Activated CD4-positive, alpha-beta T cell treated with anti-CD3 and anti-CD28 coated beads, Interleukin-2, amount 50 U/mL, for 16 hours (primary cell): ENCODE data around the gene SEMA6C.
A peak's percentile ranks its signal among the peaks of the same experiment; 100 is the strongest.
"Not testable (repeated sequence)": the region's sequence is repeated elsewhere in the genome, so short reads cannot be mapped to it uniquely, and the experiment has no call there.

Source experiments
- DNase-seq: peaks from one replicate; pipeline ENCODE4 v3.0.0-alpha.2; 2020

SEMA6C gene, protein sequence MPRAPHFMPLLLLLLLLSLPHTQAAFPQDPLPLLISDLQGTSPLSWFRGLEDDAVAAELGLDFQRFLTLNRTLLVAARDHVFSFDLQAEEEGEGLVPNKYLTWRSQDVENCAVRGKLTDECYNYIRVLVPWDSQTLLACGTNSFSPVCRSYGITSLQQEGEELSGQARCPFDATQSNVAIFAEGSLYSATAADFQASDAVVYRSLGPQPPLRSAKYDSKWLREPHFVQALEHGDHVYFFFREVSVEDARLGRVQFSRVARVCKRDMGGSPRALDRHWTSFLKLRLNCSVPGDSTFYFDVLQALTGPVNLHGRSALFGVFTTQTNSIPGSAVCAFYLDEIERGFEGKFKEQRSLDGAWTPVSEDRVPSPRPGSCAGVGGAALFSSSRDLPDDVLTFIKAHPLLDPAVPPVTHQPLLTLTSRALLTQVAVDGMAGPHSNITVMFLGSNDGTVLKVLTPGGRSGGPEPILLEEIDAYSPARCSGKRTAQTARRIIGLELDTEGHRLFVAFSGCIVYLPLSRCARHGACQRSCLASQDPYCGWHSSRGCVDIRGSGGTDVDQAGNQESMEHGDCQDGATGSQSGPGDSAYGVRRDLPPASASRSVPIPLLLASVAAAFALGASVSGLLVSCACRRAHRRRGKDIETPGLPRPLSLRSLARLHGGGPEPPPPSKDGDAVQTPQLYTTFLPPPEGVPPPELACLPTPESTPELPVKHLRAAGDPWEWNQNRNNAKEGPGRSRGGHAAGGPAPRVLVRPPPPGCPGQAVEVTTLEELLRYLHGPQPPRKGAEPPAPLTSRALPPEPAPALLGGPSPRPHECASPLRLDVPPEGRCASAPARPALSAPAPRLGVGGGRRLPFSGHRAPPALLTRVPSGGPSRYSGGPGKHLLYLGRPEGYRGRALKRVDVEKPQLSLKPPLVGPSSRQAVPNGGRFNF

DNA sequence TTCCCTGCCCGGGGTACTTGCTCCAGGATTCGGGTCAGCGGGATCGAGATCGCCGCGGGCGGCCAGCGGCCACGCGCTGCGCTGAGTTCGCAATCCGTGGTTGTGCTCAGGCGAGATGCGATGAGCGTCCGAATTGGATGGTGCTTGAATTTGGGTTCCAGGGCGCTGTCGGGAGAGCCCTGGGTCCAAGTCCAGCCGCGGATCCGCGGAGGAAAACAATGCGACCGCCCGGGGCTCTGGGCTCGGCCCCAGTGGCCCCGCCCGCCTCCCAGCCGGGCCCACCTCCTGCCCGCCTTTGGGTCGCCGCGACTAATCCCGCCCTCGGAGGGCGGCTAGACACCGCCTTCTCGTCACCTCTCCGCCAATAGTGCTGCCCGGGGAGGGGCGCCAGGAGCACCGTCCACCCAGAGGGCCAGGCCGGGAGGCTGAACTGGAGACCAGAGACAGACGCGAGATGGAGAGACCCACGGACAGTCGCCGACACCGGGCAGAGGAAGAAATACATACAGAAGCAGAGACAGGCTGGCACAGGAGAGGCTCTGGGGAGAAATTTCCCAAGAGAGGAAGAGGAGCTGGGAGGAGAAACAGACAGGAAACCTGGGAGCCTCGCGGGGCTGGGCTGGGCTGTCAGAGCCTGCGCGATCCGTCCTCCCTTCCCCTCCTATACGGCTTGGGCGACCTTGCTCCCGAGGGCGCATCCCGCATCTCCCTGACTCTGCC lies at the start of gene SEMA6C:
SEMA6C (minus strand) TSS at position 220 of the 720 bp plus-strand sequence. CDS start 4,010 bp downstream, outside the sequence.
- DNase-seq: peak; percentile 91

DNA sequence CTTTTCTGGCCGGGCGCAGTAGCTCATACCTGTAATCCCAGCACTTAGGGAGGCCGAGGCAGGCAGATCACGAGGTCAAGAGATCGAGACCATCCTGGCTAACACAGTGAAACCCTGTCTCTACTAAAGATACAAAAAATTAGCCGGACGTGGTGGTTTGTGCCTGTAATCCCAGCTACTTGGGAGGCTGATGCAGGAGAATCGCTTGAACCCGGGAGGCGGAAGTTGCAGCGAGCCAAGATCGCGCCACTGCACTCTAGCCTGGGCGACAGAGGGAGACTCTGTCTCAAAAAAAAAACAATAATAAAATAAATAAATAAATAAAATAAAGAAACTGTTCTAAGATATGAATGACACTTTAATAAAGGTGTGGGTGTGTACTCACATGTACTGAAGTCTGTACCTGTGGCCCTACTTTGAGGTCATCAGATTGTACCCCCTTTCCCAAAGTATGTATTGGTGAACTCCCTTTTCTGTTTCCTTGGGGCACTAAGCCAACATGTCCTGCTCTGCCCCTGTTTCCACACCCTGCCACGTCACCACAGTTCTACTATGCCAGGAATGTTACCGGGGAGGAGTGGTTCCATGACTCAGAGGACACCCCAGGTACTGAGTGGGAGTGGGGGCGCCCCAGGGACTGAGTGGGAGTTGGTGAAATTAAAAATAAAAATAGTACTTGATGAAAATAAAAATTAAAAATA lies 48.6 kb upstream of the SEMA6C start:
- DNase-seq: not testable (repeated sequence)

DNA sequence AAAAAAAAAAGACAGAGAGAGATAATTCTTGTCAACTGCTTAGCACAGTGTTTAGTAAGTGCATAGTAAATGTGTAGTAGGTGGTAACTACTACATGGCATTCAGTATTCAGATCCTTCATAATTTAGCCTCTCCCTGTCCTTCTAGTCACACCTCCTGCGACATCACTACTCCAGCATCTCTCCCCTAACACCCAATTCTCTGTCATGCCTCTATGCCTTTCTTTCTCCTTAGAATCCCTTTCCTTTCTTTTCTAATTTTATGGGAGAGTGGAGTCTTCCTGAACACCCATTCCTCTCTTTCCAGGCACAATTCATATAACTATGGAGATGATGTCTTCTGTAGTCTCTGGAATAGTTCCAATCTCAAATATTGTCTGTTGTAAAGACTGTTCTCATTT lies 47.4 kb upstream of the SEMA6C start:
- DNase-seq: no peak

DNA sequence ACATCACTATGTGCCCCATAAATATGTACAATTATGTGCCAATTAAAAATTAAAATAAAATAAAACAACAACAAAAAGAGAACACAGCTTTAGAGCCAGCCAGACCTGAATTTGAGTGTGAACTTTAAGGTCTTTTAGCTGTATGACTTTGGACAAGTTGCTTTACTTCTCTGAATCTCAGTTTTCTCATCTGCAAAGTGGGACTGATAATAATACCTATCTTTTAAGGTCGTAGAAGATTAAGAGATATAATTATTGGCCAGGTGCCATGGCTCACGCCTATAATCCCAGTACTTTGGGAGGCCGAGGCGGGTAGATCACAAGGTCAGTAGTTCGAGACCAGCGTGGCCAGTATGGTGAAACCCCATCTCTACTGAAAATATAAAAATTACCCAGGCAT lies 46.9 kb upstream of the SEMA6C start:
- DNase-seq: no peak

DNA sequence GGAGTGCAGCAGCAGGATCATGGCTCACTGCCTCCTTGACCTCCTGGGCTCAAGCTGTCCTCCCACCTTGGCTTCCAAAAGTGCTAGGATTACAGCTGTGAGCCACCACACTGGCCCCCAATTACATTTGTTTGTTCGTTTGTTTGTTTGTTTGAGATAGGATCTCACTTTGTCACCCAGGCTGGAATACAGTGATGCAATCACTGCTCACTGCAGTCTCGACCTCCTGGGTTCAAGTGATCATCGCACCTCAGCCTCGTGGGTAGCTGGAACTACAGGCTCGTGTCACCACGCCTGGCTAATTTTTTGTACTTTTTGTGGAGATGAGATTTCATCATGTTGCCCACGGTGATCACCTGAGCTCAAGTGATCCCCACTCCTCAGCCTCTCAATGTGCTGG lies 45.6 kb upstream of the SEMA6C start:
- DNase-seq: no peak

DNA sequence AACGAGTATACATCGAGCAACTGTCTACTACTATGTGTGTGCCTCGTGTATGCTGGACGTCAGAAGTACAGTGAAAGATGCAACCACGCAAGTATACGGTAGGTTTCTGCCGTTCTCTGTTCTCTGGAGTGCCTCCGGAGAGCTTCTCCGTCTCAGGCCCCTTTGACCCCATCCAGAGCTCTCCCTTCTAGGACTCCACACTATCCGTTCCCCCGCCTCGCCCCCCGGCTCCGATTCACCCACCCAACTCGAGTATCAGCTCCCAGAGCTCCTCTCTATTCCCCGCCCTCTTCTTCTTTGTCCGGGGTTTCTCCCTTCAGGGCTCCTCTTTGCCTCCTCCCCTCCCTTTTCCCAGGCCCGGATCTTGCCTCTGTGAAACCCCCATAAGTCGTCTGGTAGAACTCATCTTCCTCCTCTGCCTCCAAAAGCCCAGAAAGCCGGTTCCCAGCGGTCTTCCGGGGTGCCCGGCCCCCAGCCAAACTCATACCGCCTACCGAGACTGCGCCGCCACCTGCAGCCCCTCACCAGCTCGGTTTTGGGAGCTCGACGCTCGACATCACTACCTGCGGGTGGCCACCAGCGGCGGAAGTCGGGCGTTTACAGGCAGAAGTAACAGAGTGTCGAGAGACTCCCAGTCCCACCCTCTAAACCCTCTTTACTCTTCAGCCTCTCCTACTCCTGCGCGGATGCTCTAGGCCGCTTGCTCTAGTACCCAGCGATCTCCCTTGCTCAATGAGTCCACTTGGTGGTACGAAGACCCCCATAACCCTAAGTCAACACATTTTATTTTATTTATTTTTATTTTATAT lies 43.4 kb upstream of the SEMA6C start, which contains the start of gene VPS72:
VPS72 (minus strand) TSS at position 561 of the 809 bp plus-strand sequence; CDS start at position 485, 76 bp downstream.
- peak; percentile 92 for DNase-seq

DNA sequence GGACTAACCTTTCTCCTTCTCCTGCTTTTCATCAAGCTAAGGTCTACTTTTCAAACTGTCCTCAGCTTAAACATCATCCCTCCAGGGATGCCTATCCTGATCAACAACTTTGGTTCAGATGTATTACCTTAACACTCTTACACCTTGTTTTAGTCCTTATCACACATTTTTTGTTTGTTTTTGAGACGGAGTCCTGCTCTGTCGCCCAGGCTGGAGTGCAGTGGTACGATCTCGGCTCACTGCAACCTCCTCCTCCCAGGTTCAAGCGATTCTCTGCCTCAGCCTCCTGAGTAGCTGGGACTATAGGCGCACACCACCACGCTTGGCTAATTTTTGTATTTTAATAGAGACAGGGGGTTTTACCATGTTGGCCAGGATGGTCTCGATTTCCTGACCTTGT lies 42.2 kb upstream of the SEMA6C start:
- not testable (repeated sequence) for DNase-seq

DNA sequence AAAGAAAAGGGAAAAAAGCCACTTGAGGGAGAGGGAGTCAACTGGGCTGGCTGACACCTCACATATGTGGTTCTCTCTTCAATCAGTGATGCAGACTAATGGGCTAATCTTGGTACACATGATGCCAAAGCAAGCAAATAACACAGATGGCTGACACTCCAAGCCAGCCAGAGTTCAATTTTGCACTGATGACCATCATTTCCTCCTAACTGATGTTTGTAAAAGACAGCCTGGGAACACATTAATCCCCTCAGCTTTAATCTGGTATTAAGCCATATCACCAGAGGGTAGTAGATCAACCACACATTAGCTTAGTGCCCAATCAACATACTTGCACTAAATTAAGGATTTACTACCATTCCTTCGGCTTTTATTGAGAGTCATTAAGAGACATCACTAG lies 40.8 kb upstream of the SEMA6C start:
- DNase-seq: no peak

DNA sequence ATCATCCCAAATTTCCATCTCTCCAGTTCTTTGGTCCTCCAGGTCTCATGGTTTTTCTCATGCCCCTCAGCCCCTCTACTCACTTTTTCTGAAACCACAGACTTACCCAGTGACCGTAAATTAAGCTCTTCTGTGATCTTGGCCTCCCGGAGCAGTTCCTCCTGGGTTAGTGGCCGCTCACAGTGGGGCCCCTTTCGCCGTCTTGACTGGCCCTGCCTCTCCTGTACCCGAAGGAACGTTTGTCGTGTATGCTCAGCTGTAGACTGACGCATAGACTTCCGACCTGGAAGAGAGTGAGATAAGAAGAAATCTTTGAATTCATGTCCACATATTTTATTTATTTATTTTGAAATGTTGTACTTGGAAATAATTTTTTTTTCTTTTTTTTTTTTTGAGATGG lies 37.8 kb upstream of the SEMA6C start:
- DNase-seq: no peak

DNA sequence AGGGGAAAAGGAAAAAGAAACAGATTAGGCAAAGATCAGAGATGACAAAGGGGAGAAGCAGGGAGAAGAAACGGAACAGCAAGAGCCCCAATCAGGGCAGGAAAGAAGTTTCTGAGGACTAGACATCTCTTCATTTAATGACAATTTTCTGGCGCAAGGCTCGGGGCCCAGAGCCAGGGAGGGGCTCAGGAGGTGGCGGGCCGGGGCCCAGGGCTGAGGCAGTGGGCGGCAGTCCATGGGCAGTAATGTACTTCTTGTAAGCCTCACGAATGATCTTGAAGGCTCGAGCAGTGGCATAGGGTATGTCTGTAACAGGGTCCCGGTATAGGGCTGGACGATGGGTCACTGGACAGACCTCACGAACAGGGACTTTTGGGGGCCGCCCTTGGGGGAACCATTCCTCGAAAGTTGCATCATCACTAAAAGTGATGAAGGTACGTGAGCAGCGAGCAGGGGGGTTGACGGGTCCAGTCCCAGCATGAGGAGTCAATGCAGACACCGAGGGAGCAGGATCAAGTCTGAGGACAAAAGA lies 30.1 kb upstream of the SEMA6C start:
- DNase-seq: no peak

DNA sequence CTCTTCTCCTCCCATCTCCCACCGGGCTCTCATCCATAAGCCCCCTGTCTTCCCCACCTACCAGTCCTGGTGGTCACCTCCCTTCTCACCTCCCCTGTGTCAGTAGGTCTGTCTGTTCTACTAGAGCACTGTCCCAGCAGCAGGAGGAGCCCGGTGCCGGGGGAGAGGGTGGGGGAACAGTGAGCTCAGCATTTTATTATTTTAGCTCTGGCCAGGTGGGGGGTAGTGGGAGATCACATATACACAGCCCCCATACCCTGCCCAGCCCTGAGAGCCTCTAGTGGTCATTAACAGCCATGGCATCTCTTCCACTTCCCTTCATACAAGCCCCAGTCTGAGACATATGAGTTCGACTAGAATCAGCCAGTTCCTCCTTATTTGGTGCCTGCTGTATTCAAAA lies 29.4 kb upstream of the SEMA6C start, which contains the start of gene TMOD4:
TMOD4 (minus strand) TSS at position 119 of the 400 bp plus-strand sequence. CDS start 1,106 bp downstream, outside the sequence.
- DNase-seq: no peak

DNA sequence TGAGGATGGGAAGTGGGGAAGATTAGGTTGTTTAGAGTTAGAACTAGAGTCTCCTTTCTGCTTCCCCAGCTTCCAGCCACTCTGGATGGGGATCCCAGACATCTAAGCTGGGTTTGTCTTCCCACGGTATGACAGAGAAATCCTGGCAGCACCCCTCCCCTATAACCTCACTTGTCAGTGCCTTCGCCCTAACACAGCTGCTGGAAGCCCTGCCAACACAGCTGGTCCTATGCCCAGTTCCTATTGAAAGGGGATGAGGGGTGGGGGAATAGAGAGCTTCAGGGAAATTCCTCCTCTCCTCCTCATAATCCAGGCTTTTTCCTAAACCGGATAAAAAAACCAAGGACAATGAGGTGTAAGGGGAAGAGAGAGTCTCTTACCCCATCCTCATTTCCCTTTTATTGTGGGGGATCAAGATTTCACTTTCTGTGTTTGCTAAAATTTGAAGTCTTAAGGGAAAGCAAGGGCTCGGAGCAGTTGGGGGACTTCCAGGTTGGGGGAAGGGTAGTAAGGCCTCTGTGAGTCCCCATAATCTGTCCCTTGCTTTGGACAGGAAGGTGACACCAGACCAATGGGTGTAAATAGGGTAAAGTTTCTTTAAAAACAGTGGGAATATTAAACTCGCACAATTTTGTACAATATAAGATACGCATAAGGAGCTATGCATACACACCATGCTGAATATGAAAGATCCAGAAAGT lies 28.8 kb upstream of the SEMA6C start:
- DNase-seq: no peak

DNA sequence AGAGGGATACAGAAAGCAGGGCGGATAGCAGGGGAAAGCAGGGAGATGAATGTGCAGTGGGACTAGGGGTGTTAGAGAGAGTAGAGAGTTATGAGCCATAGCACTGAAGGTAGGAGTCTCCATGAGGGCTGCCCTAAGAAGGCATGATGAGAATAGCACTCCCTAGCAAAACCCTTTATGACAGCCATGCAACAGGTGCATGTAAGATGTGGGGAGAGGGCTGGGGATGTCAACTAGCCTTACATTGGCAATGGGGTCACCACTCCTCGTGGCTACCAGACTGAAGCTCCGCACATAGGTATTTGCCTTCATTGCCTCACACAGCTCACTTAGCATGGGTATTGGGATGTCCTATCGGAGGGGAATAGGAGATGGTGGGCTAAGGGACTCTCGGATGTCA lies 24.8 kb upstream of the SEMA6C start:
- no peak for DNase-seq

DNA sequence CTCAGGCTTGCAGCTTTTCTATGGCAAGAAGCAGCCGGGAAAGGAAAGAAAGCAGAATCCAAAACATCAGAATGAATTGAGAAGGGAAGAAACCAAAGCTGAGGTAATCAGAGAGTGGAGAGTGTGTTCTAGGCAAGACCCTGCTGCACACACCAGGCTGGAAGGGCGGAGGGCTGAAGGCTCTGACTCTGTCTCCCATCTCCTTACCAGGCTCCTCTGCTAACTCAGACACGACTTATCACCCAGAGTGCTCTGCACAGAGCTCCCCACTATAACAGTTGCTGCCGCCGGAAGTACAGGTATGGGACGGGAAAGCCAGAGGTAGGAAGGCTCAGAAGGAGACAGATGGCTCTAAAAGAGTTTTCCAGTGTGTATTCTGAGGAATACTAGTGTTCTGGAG lies 20.7 kb upstream of the SEMA6C start:
- no peak for DNase-seq

DNA sequence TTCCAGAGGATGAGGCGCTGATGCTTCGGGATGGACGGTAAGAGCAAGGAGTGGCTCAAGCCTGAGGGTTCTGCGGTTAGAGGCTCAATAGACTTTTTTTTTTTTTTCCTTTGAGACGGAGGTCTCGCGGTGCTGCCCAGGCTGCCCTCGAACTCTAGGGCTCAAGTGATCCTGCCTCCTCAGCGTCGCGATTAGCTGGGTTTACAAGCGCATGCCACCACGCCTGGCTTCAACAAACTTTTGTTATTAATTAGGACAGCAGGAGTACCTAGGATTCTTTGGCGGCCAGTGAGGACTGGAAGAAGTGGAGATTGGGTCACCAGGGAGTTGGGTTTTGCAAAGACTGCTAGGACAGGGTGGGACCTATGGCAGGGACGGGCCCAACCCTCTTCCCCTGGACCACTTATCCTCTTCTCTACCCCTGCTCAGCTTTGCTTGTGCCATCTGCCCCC lies 20.1 kb upstream of the SEMA6C start:
- DNase-seq: no peak

DNA sequence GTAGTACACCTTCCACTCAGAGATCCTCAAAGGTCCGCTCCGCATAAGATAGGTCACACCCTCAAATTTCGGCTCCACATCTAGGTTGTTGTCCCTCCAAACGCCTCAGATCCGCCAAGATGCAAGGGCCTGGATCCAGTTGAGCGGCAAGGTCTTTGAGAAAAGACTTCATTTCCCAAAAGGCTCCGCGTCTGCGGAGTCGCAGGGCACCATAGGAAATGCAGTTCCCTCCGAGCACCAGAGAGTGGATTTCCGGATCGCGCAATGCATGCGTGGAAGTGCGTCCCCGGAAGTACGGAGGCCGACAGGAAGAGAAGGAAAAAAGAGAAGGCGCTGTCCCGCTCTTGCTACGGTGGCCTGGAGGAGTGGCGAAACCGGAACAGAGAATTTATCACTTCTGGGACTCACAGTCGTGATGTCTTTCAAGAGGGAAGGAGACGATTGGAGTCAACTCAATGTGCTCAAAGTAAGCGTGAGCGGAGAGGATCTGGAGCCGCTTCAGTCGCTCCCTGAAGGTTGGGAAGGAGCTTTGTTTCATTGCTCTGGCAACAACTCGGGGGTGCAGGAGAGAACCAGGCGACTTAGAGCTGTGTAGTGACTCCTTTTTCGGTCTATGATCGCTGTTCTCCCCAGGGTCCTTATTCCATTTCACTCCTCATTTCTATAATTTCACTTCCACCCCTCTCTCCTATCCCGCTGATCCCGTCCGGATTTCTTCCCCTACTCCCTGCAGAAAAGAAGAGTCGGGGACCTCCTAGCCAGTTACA lies 19.5 kb upstream of the SEMA6C start, which contains the start of the genes LYSMD1 and SCNM1:
LYSMD1 (minus strand) TSS at position 165 of the 767 bp plus-strand sequence. CDS start 644 bp downstream, outside the sequence.
SCNM1 (plus strand) TSS at position 407 of the 767 bp plus-strand sequence; CDS start at position 416, 9 bp downstream.
- peak; percentile 98 for DNase-seq

DNA sequence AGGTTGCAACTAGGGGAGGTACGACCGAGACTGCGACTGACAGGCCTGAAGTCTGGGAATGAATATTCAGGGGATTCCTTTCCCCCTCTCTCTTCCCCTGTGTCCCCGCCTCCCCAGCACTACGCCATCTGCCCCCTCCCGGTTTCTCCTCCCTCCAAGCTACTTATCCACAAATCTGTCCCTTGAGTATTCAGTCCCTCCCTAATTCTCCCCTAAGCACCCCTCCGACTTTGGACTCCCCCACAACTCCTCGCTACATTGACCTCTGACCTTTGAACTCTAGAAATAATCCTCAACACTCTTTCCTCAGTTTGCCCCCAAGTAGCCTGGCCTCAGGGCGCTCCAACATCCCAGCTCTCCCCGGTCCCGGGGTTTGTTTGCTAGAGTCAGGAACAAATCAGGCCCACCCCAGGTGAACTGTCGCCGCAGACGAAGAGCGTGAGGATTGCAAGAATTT lies 18.9 kb upstream of the SEMA6C start:
- no peak for DNase-seq

DNA sequence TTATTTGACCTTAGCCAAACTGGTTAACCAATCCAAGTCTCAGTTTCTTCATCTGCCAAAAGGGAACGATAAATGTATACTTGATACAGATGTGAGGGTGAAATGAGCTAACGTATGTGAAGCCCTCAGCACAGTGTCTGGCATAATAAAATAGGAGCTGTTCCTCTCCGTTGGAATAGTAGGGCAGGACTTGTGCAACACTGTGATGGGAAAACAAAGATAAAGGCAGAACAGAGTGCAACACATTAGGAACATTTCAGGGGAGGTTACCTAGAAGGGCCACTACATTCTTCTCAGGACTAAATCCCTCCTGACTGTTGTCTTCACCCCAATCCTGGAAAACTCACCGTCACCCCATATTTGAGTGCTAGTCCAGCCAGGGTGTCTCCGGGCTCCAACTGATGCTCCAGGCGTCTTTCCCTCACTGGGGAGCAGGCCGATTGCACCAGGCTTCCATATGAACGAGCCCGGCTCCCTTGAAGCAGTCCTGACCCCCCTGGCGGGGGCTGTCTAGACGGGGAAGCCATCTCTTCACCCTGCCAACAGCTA lies 18.4 kb upstream of the SEMA6C start:
- DNase-seq: no peak

DNA sequence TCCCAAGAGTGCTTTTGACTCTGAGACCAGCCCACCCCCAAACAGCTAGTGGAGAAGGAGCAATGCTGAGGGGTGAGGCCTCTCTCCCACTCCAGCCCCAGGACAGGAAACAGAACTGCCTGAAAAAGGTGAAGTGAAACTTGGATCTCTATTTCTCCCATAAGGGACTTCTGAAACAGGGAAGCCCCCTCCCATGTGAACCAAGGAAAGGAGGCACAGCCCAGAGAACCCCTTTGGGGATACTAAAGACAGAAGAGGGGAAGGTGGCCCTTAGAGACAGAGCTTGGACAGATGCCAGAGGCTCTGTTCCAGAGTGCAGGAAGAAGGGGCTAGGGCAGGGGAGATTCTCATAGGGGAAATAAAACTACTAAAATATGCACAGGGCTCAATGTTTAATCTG lies 12.9 kb upstream of the SEMA6C start:
- no peak for DNase-seq
